Activated T-cell treated with anti-CD3 and anti-CD28 coated beads for 24 hours (primary cell): ENCODE measurements around the gene NEURL1B.

Experiments
- DNase-seq: peaks from one replicate; pipeline ENCODE4 v3.0.0-alpha.2; 2020; ENCODE audit warnings: low read depth

The NEURL1B gene

GRCh38 chr5:172730981-172731679 is 90.1 kb downstream of the NEURL1B start:
- DNase-seq, result no peak

- no peak for DNase-seq
Measured at GRCh38 chr5:172731680-172732074, 90.6 kb downstream of the NEURL1B start.

- DNase-seq, result no peak
Measured at GRCh38 chr5:172732201-172732865, 91.3 kb downstream of the NEURL1B start.

- no peak for DNase-seq
Measured at GRCh38 chr5:172733131-172733973, 92.3 kb downstream of the NEURL1B start.

GRCh38 chr5:172733974-172734346 is 92.9 kb downstream of the NEURL1B start:
- DNase-seq, result no peak

- DNase-seq, result no peak
Measured at GRCh38 chr5:172735141-172735831, 94.2 kb downstream of the NEURL1B start.

GRCh38 chr5:172736508-172737135 is 95.6 kb downstream of the NEURL1B start:
- DNase-seq, result no peak

- no peak for DNase-seq
Measured at GRCh38 chr5:172739375-172739774, 98.3 kb downstream of the NEURL1B start.

- no peak for DNase-seq
Measured at GRCh38 chr5:172740428-172741205, 99.6 kb downstream of the NEURL1B start.
